Bronchial epithelial cell (primary cell): ENCODE data around the gene MARCHF11. TPM values are rescaled to one million over a fixed set of nuclear protein-coding genes. Genes with fewer than 3 reads are reported as not detected.

ENCODE experiments used
- DNase-seq: peaks from one replicate; pipeline ENCODE4 v3.0.0-alpha.2; 2010; ENCODE audit warnings: low read depth
- FAIRE-seq: peaks from 2 replicates; lab custom pipeline; 2011; peaks lifted over from hg19 to GRCh38; lab: Jason Lieb, UNC
- H3K27me3 ChIP-seq: 2 replicates; pipeline ENCODE4 v1.5.1; 2011; ENCODE audit warnings: low read length; ENCODE audit not compliant: control insufficient read depth, insufficient read depth
- H3K36me3 ChIP-seq: 2 replicates; pipeline ENCODE4 v1.5.1; 2011; ENCODE audit warnings: low read length; ENCODE audit not compliant: control insufficient read depth, insufficient read depth
- H3K4me3 ChIP-seq: 2 replicates; pipeline ENCODE4 v1.5.1; 2011; ENCODE audit warnings: mild to moderate bottlenecking, low read depth, low read length, control low read depth
- CTCF ChIP-seq: IDR thresholded peaks from 2 replicates; pipeline ENCODE4 v1.5.1; 2011; ENCODE audit warnings: mild to moderate bottlenecking, moderate library complexity, low read length, control low read depth, inconsistent platforms; ENCODE audit not compliant: insufficient read depth, severe bottlenecking
- total RNA-seq: library from RNA; depleted of rRNA; stranded (reverse); fragments of >200 nt; gene quantifications from 2 replicates; pipeline ENCODE4 v1.2.1, GENCODE V29; 2014

MARCHF11 gene
- total RNA-seq, 1 donor from 2014 or later, result not detected

DNA sequence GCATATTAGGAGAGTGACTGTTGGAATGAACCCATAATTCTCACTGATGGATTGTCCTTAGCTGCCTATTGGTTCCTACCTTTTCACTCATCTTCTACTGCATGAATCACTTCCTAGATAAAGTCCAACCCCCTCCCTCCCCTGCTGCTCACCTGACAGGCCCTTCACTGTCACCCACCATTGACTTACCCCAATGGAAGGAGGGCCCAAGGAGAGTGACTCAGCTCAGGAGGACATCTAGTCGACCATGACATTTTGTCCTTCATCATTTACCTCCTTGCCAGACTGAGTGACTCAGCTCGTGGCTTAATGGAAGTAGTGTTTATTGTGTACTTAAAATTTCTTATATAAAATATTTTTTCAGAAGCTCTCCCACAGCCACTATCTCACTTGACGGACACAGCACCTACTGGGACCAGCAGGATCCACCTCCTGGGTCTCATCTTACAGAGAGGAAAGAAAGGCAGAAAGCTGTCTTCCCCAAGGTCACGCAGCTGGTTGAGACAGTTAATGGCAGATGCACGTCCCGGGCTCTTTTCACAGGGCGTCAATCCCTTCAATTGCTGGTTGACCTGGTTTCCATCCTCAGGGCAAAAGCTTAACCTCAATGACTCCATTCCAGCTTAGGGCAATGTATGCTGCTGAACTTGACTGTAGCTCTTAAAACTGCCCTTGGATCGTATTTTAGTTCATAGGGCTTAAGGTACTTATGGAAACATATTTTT lies 142.3 kb downstream of the MARCHF11 start:
- DNase-seq, result no peak
- no peaks in the 10 kb centered on the region for H3K36me3 ChIP-seq
- no peak for FAIRE-seq
- H3K27me3 ChIP-seq, result no peaks in the 10 kb centered on the region
- TF ChIP-seq CTCF, result no peak
- no peak overlapping the region for H3K4me3 ChIP-seq

DNA sequence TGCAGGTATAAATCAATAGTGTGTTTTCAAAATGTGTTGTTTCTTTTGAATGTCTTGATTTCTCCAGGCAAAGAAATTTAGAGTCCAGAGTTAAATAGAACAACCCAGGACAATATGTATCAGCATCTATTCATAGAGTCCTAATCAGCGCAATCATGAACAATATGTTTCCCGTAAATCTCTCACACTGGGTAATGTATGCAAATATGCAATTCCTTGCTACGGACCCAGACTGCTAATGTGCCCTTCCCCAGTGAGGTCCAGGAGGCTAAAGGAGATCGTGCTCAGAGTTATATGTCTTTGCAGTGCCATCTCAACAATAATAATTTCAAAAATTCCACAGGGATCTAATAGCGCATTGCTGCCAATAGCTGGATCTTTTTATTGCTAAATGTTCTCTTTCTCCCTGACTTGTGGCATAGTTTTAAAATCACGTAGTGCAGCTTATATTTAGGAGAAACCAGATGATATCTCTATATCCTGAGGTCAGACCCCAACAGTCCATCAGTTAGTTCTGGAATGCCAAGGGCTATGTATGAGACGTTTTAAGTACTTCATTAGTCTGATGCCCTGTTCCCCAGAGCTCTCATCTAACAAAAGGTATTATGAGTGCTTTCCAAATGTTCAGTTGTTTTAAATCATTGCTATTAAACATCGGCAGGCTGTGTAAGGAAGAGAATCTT lies 145.1 kb downstream of the MARCHF11 start:
- Histone ChIP-seq H3K4me3 (no peak overlapping the region), H3K36me3 (no peaks in the 10 kb centered on the region), H3K27me3 (no peaks in the 10 kb centered on the region)
- FAIRE-seq, result no peak
- DNase-seq, result no peak
- TF ChIP-seq CTCF, result no peak

GRCh38 chr5:16033187-16033925 lies 146.2 kb downstream of the MARCHF11 start:
- no peaks in the 10 kb centered on the region for H3K36me3 ChIP-seq
- no peaks in the 10 kb centered on the region for H3K27me3 ChIP-seq
- TF ChIP-seq CTCF, result no peak
- FAIRE-seq (no peak), DNase-seq (no peak)
- no peak overlapping the region for H3K4me3 ChIP-seq

GRCh38 chr5:16028708-16029107 lies 150.9 kb downstream of the MARCHF11 start:
- DNase-seq (no peak), FAIRE-seq (no peak)
- no peaks in the 10 kb centered on the region for H3K36me3 ChIP-seq
- no peak overlapping the region for H3K4me3 ChIP-seq
- no peaks in the 10 kb centered on the region for H3K27me3 ChIP-seq
- TF ChIP-seq CTCF, result no peak

GRCh38 chr5:16025681-16026080 lies 153.9 kb downstream of the MARCHF11 start:
- TF ChIP-seq CTCF, result no peak
- DNase-seq, result no peak
- FAIRE-seq, result no peak
- Histone ChIP-seq H3K4me3 (no peak overlapping the region), H3K27me3 (no peaks in the 10 kb centered on the region), H3K36me3 (no peaks in the 10 kb centered on the region)
